Astrocyte (in vitro differentiated cells and primary cell): ENCODE data around the gene PTPRN2.

Experiments
- EZH2 ChIP-seq: IDR thresholded peaks from 2 replicates; pipeline ENCODE4 v1.6.1; 2012; ENCODE audit warnings: mild to moderate bottlenecking, low read length, inconsistent platforms; ENCODE audit not compliant: insufficient read depth
- TF ChIP-seq, protein P1 (sequence below): IDR thresholded peaks from 2 replicates; pipeline ENCODE4 v1.5.1; 2011; ENCODE audit warnings: low read depth, mild to moderate bottlenecking, inconsistent platforms, low read length, moderate library complexity; ENCODE audit not compliant: insufficient read depth

DNA sequence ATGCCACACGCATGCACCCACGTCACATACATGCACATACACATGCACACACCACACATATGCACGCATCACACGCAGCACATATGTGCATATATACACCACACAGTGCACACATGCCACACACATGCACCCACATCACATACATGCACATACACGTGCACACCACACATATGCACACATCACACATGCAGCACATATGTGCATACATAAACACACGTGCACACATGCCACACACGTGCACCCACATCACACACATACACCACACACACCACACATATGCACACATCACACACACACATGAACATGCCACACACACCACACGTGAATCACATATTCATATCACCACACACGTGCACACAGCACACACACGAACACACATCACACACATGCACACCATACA is 338.8 kb downstream of the PTPRN2 start:
- TF ChIP-seq, protein P1, sequence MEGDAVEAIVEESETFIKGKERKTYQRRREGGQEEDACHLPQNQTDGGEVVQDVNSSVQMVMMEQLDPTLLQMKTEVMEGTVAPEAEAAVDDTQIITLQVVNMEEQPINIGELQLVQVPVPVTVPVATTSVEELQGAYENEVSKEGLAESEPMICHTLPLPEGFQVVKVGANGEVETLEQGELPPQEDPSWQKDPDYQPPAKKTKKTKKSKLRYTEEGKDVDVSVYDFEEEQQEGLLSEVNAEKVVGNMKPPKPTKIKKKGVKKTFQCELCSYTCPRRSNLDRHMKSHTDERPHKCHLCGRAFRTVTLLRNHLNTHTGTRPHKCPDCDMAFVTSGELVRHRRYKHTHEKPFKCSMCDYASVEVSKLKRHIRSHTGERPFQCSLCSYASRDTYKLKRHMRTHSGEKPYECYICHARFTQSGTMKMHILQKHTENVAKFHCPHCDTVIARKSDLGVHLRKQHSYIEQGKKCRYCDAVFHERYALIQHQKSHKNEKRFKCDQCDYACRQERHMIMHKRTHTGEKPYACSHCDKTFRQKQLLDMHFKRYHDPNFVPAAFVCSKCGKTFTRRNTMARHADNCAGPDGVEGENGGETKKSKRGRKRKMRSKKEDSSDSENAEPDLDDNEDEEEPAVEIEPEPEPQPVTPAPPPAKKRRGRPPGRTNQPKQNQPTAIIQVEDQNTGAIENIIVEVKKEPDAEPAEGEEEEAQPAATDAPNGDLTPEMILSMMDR, result no peak
- no peak for TF ChIP-seq EZH2
